ENCODE measurements around the gene MDH1B.
A peak's percentile ranks its signal among the peaks of the same experiment; 100 is the strongest.
"Not testable (repeated sequence)": the region's sequence is repeated elsewhere in the genome, so short reads cannot be mapped to it uniquely, and the experiment has no call there.

The MDH1B gene

GRCh38 chr2:206765242-206766056 is at the start of gene MDH1B, which contains the start of gene FASTKD2:
TSS of gene MDH1B (minus strand) at chr2:206765328. CDS start at chr2:206765271, 57 bp downstream.
TSS of gene FASTKD2 (plus strand) at chr2:206765606. CDS start at chr2:206766694, 1,088 bp downstream.
- DNase-seq = peak; percentile 82 to 84

GRCh38 chr2:206814498-206814897 is 49.4 kb upstream of the MDH1B start:
- DNase-seq = no peak

- DNase-seq = not testable (repeated sequence)
Measured at GRCh38 chr2:206812471-206812870, 47.3 kb upstream of the MDH1B start.

- not testable (repeated sequence) for DNase-seq
Measured at GRCh38 chr2:206807624-206808023, 42.5 kb upstream of the MDH1B start.

- DNase-seq = no peak
Measured at GRCh38 chr2:206805887-206806607, 40.9 kb upstream of the MDH1B start.

GRCh38 chr2:206804326-206804725 is 39.2 kb upstream of the MDH1B start:
- no peak for DNase-seq

- DNase-seq = no peak
Measured at GRCh38 chr2:206802654-206803514, 37.8 kb upstream of the MDH1B start.

GRCh38 chr2:206801418-206802189 is 36.5 kb upstream of the MDH1B start:
- no peak for DNase-seq

- DNase-seq = peak; percentile 25 to 29
Measured at GRCh38 chr2:206800506-206801417, 35.6 kb upstream of the MDH1B start.

- no peak for DNase-seq
Measured at GRCh38 chr2:206799083-206799482, 34.0 kb upstream of the MDH1B start.

- DNase-seq = no peak
Measured at GRCh38 chr2:206798000-206798399, 32.9 kb upstream of the MDH1B start.

- DNase-seq = no peak
Measured at GRCh38 chr2:206797376-206797775, 32.2 kb upstream of the MDH1B start.

GRCh38 chr2:206792645-206793044 is 27.5 kb upstream of the MDH1B start:
- no peak for DNase-seq

GRCh38 chr2:206790311-206790935 is 25.3 kb upstream of the MDH1B start:
- DNase-seq = no peak

- DNase-seq = no peak
Measured at GRCh38 chr2:206784559-206785353, 19.6 kb upstream of the MDH1B start.

- DNase-seq = no peak
Measured at GRCh38 chr2:206783718-206784117, 18.6 kb upstream of the MDH1B start.

- no peak for DNase-seq
Measured at GRCh38 chr2:206780671-206781070, 15.5 kb upstream of the MDH1B start.

GRCh38 chr2:206776432-206776831 is 11.3 kb upstream of the MDH1B start:
- no peak for DNase-seq

GRCh38 chr2:206774871-206775270 is 9.7 kb upstream of the MDH1B start:
- no peak for DNase-seq
